Mesodermal cell (in vitro differentiated cells): ENCODE measurements around the gene MCCC1.

Experiments
- H3K27ac ChIP-seq: 2 replicates; pipeline ENCODE4 v1.7.0; 2013; ENCODE audit warnings: mild to moderate bottlenecking, low read depth, low read length, moderate library complexity; ENCODE audit not compliant: severe bottlenecking
- H3K36me3 ChIP-seq: 2 replicates; pipeline ENCODE4 v1.7.1; 2013; ENCODE audit warnings: mild to moderate bottlenecking, low read length, moderate library complexity; ENCODE audit not compliant: control insufficient read depth, insufficient read depth
- H3K4me1 ChIP-seq: one replicate; pipeline ENCODE4 v1.7.1; 2013; ENCODE audit warnings: mild to moderate bottlenecking, low read length; ENCODE audit not compliant: insufficient read depth, control insufficient read depth, poor library complexity, severe bottlenecking
- H3K4me3 ChIP-seq: 2 replicates; pipeline ENCODE4 v1.7.0; 2013; ENCODE audit warnings: low read length, control low read depth, mild to moderate bottlenecking; ENCODE audit not compliant: insufficient read depth, poor library complexity, severe bottlenecking; ENCODE audit errors: extremely low read depth
- H3K9me3 ChIP-seq: 2 replicates; pipeline ENCODE4 v1.7.1; 2013; ENCODE audit warnings: mild to moderate bottlenecking, low read length, moderate library complexity; ENCODE audit not compliant: control insufficient read depth
- WGBS, 2 experiments: methylation state at CpG; one replicate each; pipeline ENCODE4 v1.1.5; 2013; ENCODE audit warnings: missing lambda C conversion rate in 2 of 2; ENCODE audit not compliant: insufficient coverage in 2 of 2; 5-methylcytosine and 5-hydroxymethylcytosine counted together

The MCCC1 gene

GRCh38 chr3:183046883-183047282 lies 52.4 kb downstream of the MCCC1 start:
- Histone ChIP-seq H3K4me1 (no peaks in the 10 kb centered on the region), H3K4me3 (no peak overlapping the region), H3K9me3 (peaks cover 6% of the 10 kb centered on the region), H3K27ac (peak overlapping the region; percentile 43), H3K36me3 (peaks cover 9% of the 10 kb centered on the region)
- WGBS, 2 experiments: 76 to 100% methylated on average over 1 to 2 of the region's 2 CpGs

GRCh38 chr3:183044547-183045229 lies 54.6 kb downstream of the MCCC1 start:
- no peaks in the 10 kb centered on the region for H3K4me1 ChIP-seq
- no peak overlapping the region for H3K27ac ChIP-seq
- H3K36me3 ChIP-seq: peaks cover 6% of the 10 kb centered on the region
- no peak overlapping the region for H3K4me3 ChIP-seq
- 82 to 83% methylated on average over 7 to 9 of the region's 11 CpGs for WGBS, 2 experiments
- H3K9me3 ChIP-seq: no peaks in the 10 kb centered on the region

GRCh38 chr3:183038757-183039156 lies 60.5 kb downstream of the MCCC1 start:
- no peaks in the 10 kb centered on the region for H3K4me1 ChIP-seq
- peaks cover 3% of the 10 kb centered on the region for H3K36me3 ChIP-seq
- no peak overlapping the region for H3K27ac ChIP-seq
- no peak overlapping the region for H3K4me3 ChIP-seq
- 88 to 95% methylated on average over 10 to 12 of the region's 12 CpGs for WGBS, 2 experiments
- H3K9me3 ChIP-seq: no peaks in the 10 kb centered on the region

GRCh38 chr3:183038221-183038620 lies 61.1 kb downstream of the MCCC1 start:
- Histone ChIP-seq H3K9me3 (no peaks in the 10 kb centered on the region), H3K36me3 (peaks cover 3% of the 10 kb centered on the region), H3K4me1 (no peaks in the 10 kb centered on the region), H3K4me3 (no peak overlapping the region), H3K27ac (no peak overlapping the region)
- no CpG with 5 or more reads among the region's 2 CpGs for WGBS, 2 experiments

GRCh38 chr3:183033746-183034145 lies 65.5 kb downstream of the MCCC1 start:
- no peak overlapping the region for H3K4me3 ChIP-seq
- WGBS, 2 experiments: 100% methylated on average over 1 of the region's 2 CpGs; no CpG with 5 or more reads in 1 of the 2 experiments
- H3K4me1 ChIP-seq: no peaks in the 10 kb centered on the region
- H3K36me3 ChIP-seq: peaks cover 3% of the 10 kb centered on the region
- H3K27ac ChIP-seq: no peak overlapping the region
- peaks cover under 1% of the 10 kb centered on the region for H3K9me3 ChIP-seq

- no peak overlapping the region for H3K4me3 ChIP-seq
- H3K4me1 ChIP-seq: no peaks in the 10 kb centered on the region
- WGBS, 2 experiments: 94 to 98% methylated on average over 4 to 5 of the region's 6 CpGs
- H3K36me3 ChIP-seq: peaks cover 3% of the 10 kb centered on the region
- no peak overlapping the region for H3K27ac ChIP-seq
- peaks cover 8% of the 10 kb centered on the region for H3K9me3 ChIP-seq
Measured at GRCh38 chr3:183032880-183033555, 66.3 kb downstream of the MCCC1 start.

GRCh38 chr3:183031826-183032225 lies 67.5 kb downstream of the MCCC1 start:
- WGBS, 2 experiments: no CpG with 5 or more reads among the region's 1 CpG
- Histone ChIP-seq H3K27ac (no peak overlapping the region), H3K4me1 (no peaks in the 10 kb centered on the region), H3K4me3 (no peak overlapping the region), H3K36me3 (no peaks in the 10 kb centered on the region), H3K9me3 (peaks cover 9% of the 10 kb centered on the region)

GRCh38 chr3:183028416-183028815 lies 70.9 kb downstream of the MCCC1 start:
- no peak overlapping the region for H3K27ac ChIP-seq
- no peaks in the 10 kb centered on the region for H3K4me1 ChIP-seq
- H3K4me3 ChIP-seq: no peak overlapping the region
- 83 to 100% methylated on average over 2 of the region's 3 CpGs for WGBS, 2 experiments
- no peaks in the 10 kb centered on the region for H3K36me3 ChIP-seq
- peaks cover 9% of the 10 kb centered on the region for H3K9me3 ChIP-seq

GRCh38 chr3:183027276-183027675 lies 72.0 kb downstream of the MCCC1 start:
- WGBS, 2 experiments: no CpG with 5 or more reads among the region's 1 CpG

GRCh38 chr3:183022936-183023516 lies 76.3 kb downstream of the MCCC1 start:
- Histone ChIP-seq H3K4me3 (no peak overlapping the region), H3K36me3 (no peaks in the 10 kb centered on the region)

More at GRCh38 chr3:183027276-183027675, 72.0 kb downstream of the MCCC1 start:
- Histone ChIP-seq H3K27ac (no peak overlapping the region), H3K4me1 (no peaks in the 10 kb centered on the region), H3K4me3 (no peak overlapping the region), H3K9me3 (peaks cover 9% of the 10 kb centered on the region), H3K36me3 (no peaks in the 10 kb centered on the region)

More at GRCh38 chr3:183022936-183023516, 76.3 kb downstream of the MCCC1 start:
- WGBS, 2 experiments: no CpG with 5 or more reads among the region's 3 CpGs
- peaks cover under 1% of the 10 kb centered on the region for H3K9me3 ChIP-seq
- no peak overlapping the region for H3K27ac ChIP-seq
- H3K4me1 ChIP-seq: no peaks in the 10 kb centered on the region
